Measurements from ENCODE around the gene SFXN5.

DNA sequence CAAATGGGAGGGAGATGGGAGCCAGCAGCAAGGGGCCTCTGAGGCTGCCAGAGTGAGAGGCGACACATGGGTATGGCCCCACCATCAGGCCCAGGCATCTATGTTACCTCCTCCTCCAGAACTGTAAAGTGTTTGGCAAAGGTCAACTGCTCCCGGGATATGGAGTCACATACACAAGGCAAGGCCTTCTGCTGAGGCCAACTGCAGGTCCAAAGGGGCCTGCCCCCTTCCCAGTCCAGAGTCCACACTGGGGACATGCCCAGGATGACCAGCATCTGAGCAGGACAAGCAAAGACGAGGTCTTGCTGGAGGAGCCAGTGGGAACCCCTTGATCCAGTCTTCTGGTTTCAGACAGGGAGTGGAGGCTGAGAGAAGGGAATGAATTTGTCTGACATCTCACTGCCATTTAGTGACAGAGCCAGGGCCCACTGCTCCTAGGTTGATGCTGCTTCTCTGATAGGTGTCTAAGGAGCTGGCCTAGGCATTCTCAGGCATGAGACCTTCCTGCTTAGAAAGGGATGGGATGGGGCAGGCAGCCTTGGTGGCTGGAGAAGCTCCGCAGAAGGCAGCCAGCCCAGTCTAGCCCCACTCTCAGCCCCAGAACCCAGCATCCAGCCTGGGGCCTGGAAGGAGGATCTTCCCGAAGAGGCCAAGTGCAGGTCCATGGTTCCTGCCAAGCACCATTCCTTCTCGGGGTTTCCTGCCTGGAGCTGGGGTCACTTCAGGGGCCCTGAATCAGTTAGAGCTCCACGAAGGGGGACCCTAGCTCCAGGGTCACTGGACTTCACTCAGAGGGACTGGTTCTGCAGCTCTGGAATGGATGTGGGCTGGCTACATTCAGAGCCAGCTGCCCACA is 127.7 kb downstream of the SFXN5 start:
- TF ChIP-seq, protein P1, sequence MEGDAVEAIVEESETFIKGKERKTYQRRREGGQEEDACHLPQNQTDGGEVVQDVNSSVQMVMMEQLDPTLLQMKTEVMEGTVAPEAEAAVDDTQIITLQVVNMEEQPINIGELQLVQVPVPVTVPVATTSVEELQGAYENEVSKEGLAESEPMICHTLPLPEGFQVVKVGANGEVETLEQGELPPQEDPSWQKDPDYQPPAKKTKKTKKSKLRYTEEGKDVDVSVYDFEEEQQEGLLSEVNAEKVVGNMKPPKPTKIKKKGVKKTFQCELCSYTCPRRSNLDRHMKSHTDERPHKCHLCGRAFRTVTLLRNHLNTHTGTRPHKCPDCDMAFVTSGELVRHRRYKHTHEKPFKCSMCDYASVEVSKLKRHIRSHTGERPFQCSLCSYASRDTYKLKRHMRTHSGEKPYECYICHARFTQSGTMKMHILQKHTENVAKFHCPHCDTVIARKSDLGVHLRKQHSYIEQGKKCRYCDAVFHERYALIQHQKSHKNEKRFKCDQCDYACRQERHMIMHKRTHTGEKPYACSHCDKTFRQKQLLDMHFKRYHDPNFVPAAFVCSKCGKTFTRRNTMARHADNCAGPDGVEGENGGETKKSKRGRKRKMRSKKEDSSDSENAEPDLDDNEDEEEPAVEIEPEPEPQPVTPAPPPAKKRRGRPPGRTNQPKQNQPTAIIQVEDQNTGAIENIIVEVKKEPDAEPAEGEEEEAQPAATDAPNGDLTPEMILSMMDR (IDR thresholded peaks at IDR 0.05): no peak
- no peak for TF ChIP-seq POLR2A (IDR thresholded peaks at IDR 0.05)

Measured in heart left ventricle (tissue), 13 donors.